Kidney epithelial cell (primary cell): ENCODE data around the gene TAC3. TPM values are rescaled to one million over a fixed set of nuclear protein-coding genes. Genes with fewer than 3 reads are reported as not detected.

Experiments
- DNase-seq: peaks from one replicate; pipeline ENCODE4 v3.0.0-alpha.2; 2010; ENCODE audit warnings: low read depth
- H3K27me3 ChIP-seq: 2 replicates; pipeline ENCODE4 v1.6.0; 2011; ENCODE audit warnings: low read length; ENCODE audit not compliant: control insufficient read depth, insufficient read depth
- H3K36me3 ChIP-seq: 2 replicates; pipeline ENCODE4 v1.5.1; 2011; ENCODE audit warnings: low read length; ENCODE audit not compliant: control insufficient read depth, insufficient read depth
- H3K4me3 ChIP-seq: 2 replicates; pipeline ENCODE4 v1.5.1; 2011; ENCODE audit warnings: low read depth, mild to moderate bottlenecking, control low read depth, low read length
- CTCF ChIP-seq: IDR thresholded peaks from 2 replicates; pipeline ENCODE4 v1.5.1; 2011; ENCODE audit warnings: mild to moderate bottlenecking, moderate library complexity, low read length, control low read depth, inconsistent platforms; ENCODE audit not compliant: insufficient read depth, poor library complexity, severe bottlenecking
- total RNA-seq: library from RNA; depleted of rRNA; stranded (reverse); fragments of >200 nt; gene quantifications from 2 replicates; pipeline ENCODE4 v1.2.3, GENCODE V29; 2015

The TAC3 gene
- total RNA-seq, 1 donor from 2014 or later, result not detected

- Histone ChIP-seq H3K4me3 (no peak overlapping the region), H3K36me3 (no peaks in the 10 kb centered on the region), H3K27me3 (peaks cover 5% of the 10 kb centered on the region)
- TF ChIP-seq CTCF, result no peak
- DNase-seq, result no peak
These were observed 34.7 kb upstream of the TAC3 start for GRCh38 chr12:57051011-57051410.

GRCh38 chr12:57049890-57050289, 33.6 kb upstream of the TAC3 start, which contains the start of gene MYO1A:
MYO1A (minus strand) TSS chr12:57050129; CDS start chr12:57048323, 1,806 bp downstream.
- Histone ChIP-seq H3K36me3 (no peaks in the 10 kb centered on the region), H3K4me3 (no peak within 1 kb of the TSS), H3K27me3 (peaks cover 5% of the 10 kb centered on the region)
- no peak for DNase-seq
- no peak for TF ChIP-seq CTCF

- DNase-seq, result no peak
- Histone ChIP-seq H3K36me3 (no peaks in the 10 kb centered on the region), H3K27me3 (peaks cover 5% of the 10 kb centered on the region), H3K4me3 (no peak overlapping the region)
- TF ChIP-seq CTCF, result no peak
These were observed 32.8 kb upstream of the TAC3 start for GRCh38 chr12:57049119-57049446.

GRCh38 chr12:57048423-57049118, 32.2 kb upstream of the TAC3 start:
- H3K27me3 ChIP-seq, result peaks cover 5% of the 10 kb centered on the region
- no peak for DNase-seq
- TF ChIP-seq CTCF, result no peak
- no peaks in the 10 kb centered on the region for H3K36me3 ChIP-seq
- no peak overlapping the region for H3K4me3 ChIP-seq

- DNase-seq, result no peak
- peaks cover 5% of the 10 kb centered on the region for H3K27me3 ChIP-seq
- TF ChIP-seq CTCF, result no peak
- H3K4me3 ChIP-seq, result no peak overlapping the region
- H3K36me3 ChIP-seq, result no peaks in the 10 kb centered on the region
These were observed 31.7 kb upstream of the TAC3 start for GRCh38 chr12:57047981-57048380.
